SK-N-SH (cell line): ENCODE results near the gene NIT2. TPM values are rescaled to one million over a fixed set of nuclear protein-coding genes. Genes with fewer than 3 reads are reported as not detected.

Source experiments
- CTCF ChIA-PET: fragments of 300-600, 350-600 bp; formaldehyde crosslinking; extraction: SDS; loops from one replicate; lab custom pipeline; 2021; lab: Yijun Ruan, JAX
- POLR2A ChIA-PET: fragments of 350-600 bp; sonication (Branson Sonifier 250); formaldehyde crosslinking; extraction: SDS; loops from one replicate; lab custom pipeline; 2020; ENCODE audit warnings: antibody characterized with exemption, inconsistent platforms; lab: Yijun Ruan, JAX
- DNase-seq: peaks from one replicate; pipeline ENCODE4 v3.0.0; 2012
- H2AFZ ChIP-seq: fragments of 200-600 bp; sonication (generic); 2 replicates; pipeline ENCODE4 v1.8.1; 2016; ENCODE audit warnings: antibody characterized with exemption, mild to moderate bottlenecking, low read depth
- H3F3A ChIP-seq: fragments of 200-600 bp; sonication (generic); replicated peaks from 2 replicates; pipeline ENCODE3; 2016; ENCODE audit warnings: antibody characterized with exemption, mild to moderate bottlenecking; ENCODE audit not compliant: insufficient read depth
- H3K27ac ChIP-seq, 2 experiments: fragments of 200-500 bp in 1 of 2; fragments of 200-600 bp in 1 of 2; sonication (Bioruptor generic) in 1 of 2; sonication (generic), shearing (Covaris generic) in 1 of 2; 2 replicates each; pipeline versions ENCODE4 v1.5.1 to v1.6.1; 2014 to 2016; ENCODE audit warnings: low read depth in 2 of 2, inconsistent platforms in 1 of 2, low read length in 1 of 2, mild to moderate bottlenecking in 1 of 2, mixed read lengths in 1 of 2
- H3K27me3 ChIP-seq: fragments of 200-600 bp; sonication (generic), shearing (Covaris generic); 2 replicates; pipeline ENCODE4 v1.6.1; 2016; ENCODE audit warnings: mixed run types; ENCODE audit not compliant: insufficient read depth
- H3K36me3 ChIP-seq, 2 experiments: fragments of 200-500 bp in 1 of 2; fragments of 200-600 bp in 1 of 2; sonication (Bioruptor generic) in 1 of 2; sonication (generic) in 1 of 2; replicated peaks in 1 of 2; 2 replicates each; pipeline versions ENCODE3 to v1.5.1; 2014 to 2016; ENCODE audit warnings: low read length in 1 of 2, mild to moderate bottlenecking in 1 of 2; ENCODE audit not compliant: insufficient read depth in 2 of 2, control insufficient read depth in 1 of 2
- H3K4me1 ChIP-seq, 2 experiments: fragments of 200-500 bp in 1 of 2; fragments of 200-600 bp in 1 of 2; sonication (Bioruptor generic) in 1 of 2; sonication (generic), shearing (Covaris generic) in 1 of 2; 2 replicates each; pipeline versions ENCODE4 v1.5.1 to v1.6.1; 2014 to 2016; ENCODE audit warnings: low read depth in 1 of 2, low read length in 1 of 2, mixed run types in 1 of 2; ENCODE audit not compliant: insufficient read depth in 2 of 2, control insufficient read depth in 1 of 2
- H3K4me2 ChIP-seq: fragments of 200-600 bp; sonication (generic), shearing (Covaris generic); 2 replicates; pipeline ENCODE4 v1.6.1; 2017; ENCODE audit warnings: mixed run types
- H3K4me3 ChIP-seq, 2 experiments: fragments of 200-500 bp in 1 of 2; fragments of 200-600 bp in 1 of 2; sonication (Bioruptor generic) in 1 of 2; sonication (generic), shearing (Covaris generic) in 1 of 2; 2 replicates each; pipeline versions ENCODE4 v1.5.1 to v1.8.1; 2014 to 2016; ENCODE audit warnings: low read depth in 2 of 2, inconsistent platforms in 1 of 2, low read length in 1 of 2, mild to moderate bottlenecking in 1 of 2, mixed read lengths in 1 of 2, moderate library complexity in 1 of 2
- H3K79me2 ChIP-seq: fragments of 200-600 bp; sonication (generic); 2 replicates; pipeline ENCODE4 v1.8.1; 2017; ENCODE audit warnings: mild to moderate bottlenecking; ENCODE audit not compliant: insufficient read depth
- H3K9ac ChIP-seq: fragments of 200-600 bp; sonication (generic); 2 replicates; pipeline ENCODE4 v1.6.1; 2017; ENCODE audit warnings: mixed run types
- H3K9me2 ChIP-seq: fragments of 200-600 bp; sonication (generic); 2 replicates; pipeline ENCODE4 v1.6.1; 2017; ENCODE audit warnings: mixed run types
- H3K9me3 ChIP-seq: fragments of 200-600 bp; sonication (generic); 2 replicates; pipeline ENCODE4 v1.6.1; 2017; ENCODE audit warnings: mixed run types, mild to moderate bottlenecking, moderate library complexity
- H4K20me1 ChIP-seq: fragments of 200-600 bp; sonication (generic); 2 replicates; pipeline ENCODE4 v1.6.1; 2017; ENCODE audit warnings: mild to moderate bottlenecking, mixed run types; ENCODE audit not compliant: insufficient read depth
- CHD2 ChIP-seq: fragments of 150-350 bp; IDR thresholded peaks from 2 replicates; pipeline ENCODE4 v1.6.1; 2018; ENCODE audit warnings: low read length; ENCODE audit not compliant: partially characterized antibody
- ELF1 ChIP-seq: IDR thresholded peaks from 2 replicates; pipeline ENCODE4 v1.4.0; 2012
- EP300 ChIP-seq, 2 experiments: IDR thresholded peaks; 2 replicates each; pipeline versions ENCODE4 v1.4.0 to v1.6.1; 2012; ENCODE audit warnings: borderline replicate concordance in 1 of 2, low read depth in 1 of 2, low read length in 1 of 2
- EZH2phosphoT487 ChIP-seq: fragments of 200-600 bp; sonication (generic); IDR thresholded peaks from 2 replicates; pipeline ENCODE4 v1.6.1; 2017; ENCODE audit warnings: low read depth, mixed run types, mild to moderate bottlenecking, antibody characterized with exemption, moderate library complexity, borderline replicate concordance
- FOSL2 ChIP-seq: IDR thresholded peaks from 2 replicates; pipeline ENCODE4 v1.4.0; 2012; ENCODE audit warnings: low read depth, mild to moderate bottlenecking, moderate library complexity, borderline replicate concordance
- GABPA ChIP-seq: IDR thresholded peaks from 2 replicates; pipeline ENCODE4 v1.4.0; 2012; ENCODE audit warnings: low read depth, mild to moderate bottlenecking
- GATA2 ChIP-seq: sonication (generic); formaldehyde crosslinking; IDR thresholded peaks from 2 replicates; pipeline ENCODE4 v1.5.0; 2020; ENCODE audit warnings: mild to moderate bottlenecking, missing genetic modification reagents
- MEF2A ChIP-seq: IDR thresholded peaks from 2 replicates; pipeline ENCODE4 v1.4.0; 2012; ENCODE audit warnings: low read depth, borderline replicate concordance
- NRF1 ChIP-seq: IDR thresholded peaks from 2 replicates; pipeline ENCODE4 v1.6.1; 2012; ENCODE audit warnings: low read depth, mild to moderate bottlenecking, low read length
- POLR2AphosphoS5 ChIP-seq: IDR thresholded peaks from 2 replicates; pipeline ENCODE4 v1.6.1; 2012; ENCODE audit warnings: low read depth, low read length
- RAD21 ChIP-seq: IDR thresholded peaks from 2 replicates; pipeline ENCODE4 v1.6.1; 2012; ENCODE audit warnings: mild to moderate bottlenecking, low read length
- RCOR1 ChIP-seq: fragments of 150-350 bp; IDR thresholded peaks from 2 replicates; pipeline ENCODE4 v1.6.1; 2017; ENCODE audit warnings: antibody characterized with exemption, low read length
- SIN3A ChIP-seq: IDR thresholded peaks from 2 replicates; pipeline ENCODE4 v1.6.1; 2012; ENCODE audit warnings: low read depth, mild to moderate bottlenecking, low read length, moderate library complexity, borderline replicate concordance
- TAF1 ChIP-seq: IDR thresholded peaks from 2 replicates; pipeline ENCODE4 v1.6.1; 2012; ENCODE audit warnings: low read depth, mild to moderate bottlenecking, low read length, moderate library complexity, borderline replicate concordance
- TCF12 ChIP-seq: IDR thresholded peaks from 2 replicates; pipeline ENCODE4 v1.4.0; 2012
- YY1 ChIP-seq: IDR thresholded peaks from 2 replicates; pipeline ENCODE4 v1.4.0; 2012; ENCODE audit warnings: low read depth, mild to moderate bottlenecking
- WGBS: methylation state at CpG from one replicate; pipeline ENCODE4 v1.1.6; 2017; ENCODE audit warnings: low lambda C conversion rate; 5-methylcytosine and 5-hydroxymethylcytosine counted together
- polyA plus RNA-seq, 3 experiments: library from polyadenylated mRNA; depleted of rRNA; stranded (reverse); fragments of >200 nt; gene quantifications; 2 replicates each; pipeline ENCODE4 v1.2.3, GENCODE V29; 2012
- TF ChIP-seq, protein P1 (sequence below): IDR thresholded peaks from 2 replicates; pipeline ENCODE4 v1.4.0; 2012; ENCODE audit warnings: low read depth
- TF ChIP-seq, protein P2 (sequence below): fragments of 200-600 bp; sonication (generic); IDR thresholded peaks from 2 replicates; pipeline ENCODE4 v1.6.1; 2017; ENCODE audit warnings: antibody characterized with exemption, mild to moderate bottlenecking, moderate library complexity
- TF ChIP-seq, protein P3 (sequence below): IDR thresholded peaks from 2 replicates; pipeline ENCODE4; 2012
- TF ChIP-seq, protein P4 (sequence below): fragments of 150-350 bp; IDR thresholded peaks from 2 replicates; pipeline ENCODE4 v1.6.1; 2017; ENCODE audit warnings: antibody characterized with exemption, low read length, low read depth, borderline replicate concordance
- TF ChIP-seq, protein P5 (sequence below): fragments of 150-350 bp; IDR thresholded peaks from 2 replicates; pipeline ENCODE4 v1.6.1; 2016; ENCODE audit warnings: mild to moderate bottlenecking, low read depth, low read length

The NIT2 gene
- polyA plus RNA-seq, 1 of the 3 experiments (the other 2 are of a cell fraction): 28.6 TPM

DNA sequence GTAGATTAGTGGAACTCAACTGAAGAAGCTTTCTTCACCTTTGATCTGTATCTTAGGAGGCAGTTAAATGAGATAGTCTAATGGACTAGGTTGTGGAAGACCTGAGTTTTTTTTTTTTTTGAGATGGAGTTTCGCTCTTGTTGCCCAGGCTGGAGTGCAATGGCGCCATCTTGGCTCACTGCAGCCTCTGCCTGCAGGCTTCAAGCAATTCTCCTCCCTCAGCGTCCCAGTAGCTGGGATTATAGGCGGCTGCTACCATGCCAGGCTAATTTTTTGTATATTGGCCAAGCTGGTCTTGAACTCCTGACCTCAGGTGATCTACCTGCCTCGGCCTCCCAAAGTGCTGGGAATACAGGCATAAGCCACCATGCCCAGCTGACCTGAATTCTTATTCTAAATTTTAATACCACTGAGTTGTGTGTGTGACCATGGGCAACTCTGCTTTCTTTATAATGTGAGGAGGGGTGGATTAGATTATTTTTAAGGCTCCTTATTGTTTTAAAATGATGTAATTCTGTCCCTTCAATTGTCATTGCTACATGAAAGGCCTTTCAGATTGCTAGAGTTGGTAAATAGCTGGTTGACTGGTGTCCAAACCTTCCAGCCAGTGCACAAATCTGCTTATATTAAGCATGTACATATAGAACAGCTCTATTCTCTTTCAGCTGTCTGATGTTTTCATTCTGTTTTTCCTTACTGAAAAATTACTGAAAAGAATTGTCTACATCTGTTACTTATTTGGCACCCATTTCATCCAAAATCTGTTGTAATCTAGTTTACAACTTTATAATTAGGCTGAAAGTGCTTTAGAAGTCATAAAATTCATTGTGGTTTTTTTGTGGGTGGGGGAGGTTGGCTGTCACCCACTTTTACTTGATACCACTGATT lies 69.0 kb downstream of the NIT2 start:
- H3F3A ChIP-seq: peaks cover 3% of the 10 kb centered on the region
- peak overlapping the region; percentile 93 for H2AFZ ChIP-seq
- H3K36me3 ChIP-seq: peaks cover 0 to 20% of the 10 kb centered on the region in 2 experiments
- CTCF ChIA-PET: interaction anchor here (0.6 to 2.5 kb wide), 3 partner anchors 12 to 554 kb away, joined by 3 to 10 read pairs (median 8); no protein-coding TSS in a partner anchor
- peaks cover 0 to 13% of the 10 kb centered on the region in 2 experiments; a peak in 3 of 4 replicates for H3K4me1 ChIP-seq
- POLR2A ChIA-PET: no interaction called here
- H3K9me3 ChIP-seq: peaks cover 6% of the 10 kb centered on the region
- peak overlapping the region; percentile 87 to 97 for H3K4me3 ChIP-seq
- 35% methylated on average over 5 of the region's 5 CpGs for WGBS
- peak overlapping the region; percentile 89 for H3K4me2 ChIP-seq
- no peak for DNase-seq
- no peaks in the 10 kb centered on the region for H3K27me3 ChIP-seq
- peaks cover 83% of the 10 kb centered on the region for H3K79me2 ChIP-seq
- H3K9me2 ChIP-seq: no peaks in the 10 kb centered on the region
- H4K20me1 ChIP-seq: peaks cover 7% of the 10 kb centered on the region
- H3K27ac ChIP-seq: peak overlapping the region; percentile 94 to 99; a peak in 3 of 4 replicates
- no peak for TF ChIP-seq ELF1
- TF ChIP-seq, protein P1, sequence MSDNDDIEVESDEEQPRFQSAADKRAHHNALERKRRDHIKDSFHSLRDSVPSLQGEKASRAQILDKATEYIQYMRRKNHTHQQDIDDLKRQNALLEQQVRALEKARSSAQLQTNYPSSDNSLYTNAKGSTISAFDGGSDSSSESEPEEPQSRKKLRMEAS: no peak
- peak; percentile 22; the same call in 1 of the 2 replicates for TF ChIP-seq RAD21
- TF ChIP-seq YY1: peak; percentile 84
- TF ChIP-seq, protein P2, sequence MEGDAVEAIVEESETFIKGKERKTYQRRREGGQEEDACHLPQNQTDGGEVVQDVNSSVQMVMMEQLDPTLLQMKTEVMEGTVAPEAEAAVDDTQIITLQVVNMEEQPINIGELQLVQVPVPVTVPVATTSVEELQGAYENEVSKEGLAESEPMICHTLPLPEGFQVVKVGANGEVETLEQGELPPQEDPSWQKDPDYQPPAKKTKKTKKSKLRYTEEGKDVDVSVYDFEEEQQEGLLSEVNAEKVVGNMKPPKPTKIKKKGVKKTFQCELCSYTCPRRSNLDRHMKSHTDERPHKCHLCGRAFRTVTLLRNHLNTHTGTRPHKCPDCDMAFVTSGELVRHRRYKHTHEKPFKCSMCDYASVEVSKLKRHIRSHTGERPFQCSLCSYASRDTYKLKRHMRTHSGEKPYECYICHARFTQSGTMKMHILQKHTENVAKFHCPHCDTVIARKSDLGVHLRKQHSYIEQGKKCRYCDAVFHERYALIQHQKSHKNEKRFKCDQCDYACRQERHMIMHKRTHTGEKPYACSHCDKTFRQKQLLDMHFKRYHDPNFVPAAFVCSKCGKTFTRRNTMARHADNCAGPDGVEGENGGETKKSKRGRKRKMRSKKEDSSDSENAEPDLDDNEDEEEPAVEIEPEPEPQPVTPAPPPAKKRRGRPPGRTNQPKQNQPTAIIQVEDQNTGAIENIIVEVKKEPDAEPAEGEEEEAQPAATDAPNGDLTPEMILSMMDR: peak; percentile 33
- TF ChIP-seq GATA2 (CRISPR knock-in tag): peak; percentile 23; the same call in 1 of the 2 replicates
- TF ChIP-seq, all 33 proteins: peak for 4
- H3K9ac ChIP-seq: peak overlapping the region; percentile 83

DNA sequence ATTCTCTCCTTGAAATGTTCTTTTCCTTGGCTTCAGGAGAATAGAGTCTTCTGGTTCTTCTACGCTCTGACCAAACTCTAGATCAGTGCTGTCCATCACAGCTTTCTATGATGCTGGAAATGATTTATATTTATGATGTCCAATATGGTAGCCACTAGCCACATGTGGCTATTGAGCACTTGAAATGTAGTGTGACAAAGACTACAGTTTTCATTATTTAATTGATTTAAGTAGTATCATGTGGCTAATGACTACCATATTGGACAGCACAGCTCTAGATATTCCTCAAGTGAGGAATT lies 69.6 kb downstream of the NIT2 start:
- Histone ChIP-seq H4K20me1 (peaks cover under 1% of the 10 kb centered on the region; the same call in 1 of the 2 replicates), H3K79me2 (peaks cover 79% of the 10 kb centered on the region), H3K9ac (no peak overlapping the region), H2AFZ (no peak overlapping the region; the same call in 1 of the 2 replicates), H3K9me3 (peaks cover 6% of the 10 kb centered on the region), H3K27me3 (no peaks in the 10 kb centered on the region), H3K4me2 (peak overlapping the region; percentile 89; the same call in 1 of the 2 replicates), H3K36me3 (peaks cover 0 to 24% of the 10 kb centered on the region in 2 experiments), H3K9me2 (no peaks in the 10 kb centered on the region), H3F3A (peaks cover 3% of the 10 kb centered on the region), H3K4me1 (peaks cover 0 to 10% of the 10 kb centered on the region in 2 experiments; a peak in 2 of 4 replicates), H3K27ac (peak overlapping the region in 1 of 2 experiments; percentile 8; a peak in 1 of 4 replicates), H3K4me3 (no peak overlapping the region)
- CTCF ChIA-PET: interaction anchor here (2.1 to 2.5 kb wide), 2 partner anchors 11 to 59 kb away, joined by 8 to 10 read pairs; no protein-coding TSS in a partner anchor
- no peak for DNase-seq
- POLR2A ChIA-PET: no interaction called here
- WGBS: 90% methylated on average over 1 of the region's 1 CpG
- TF ChIP-seq RAD21: no peak
- TF ChIP-seq POLR2AphosphoS5: no peak
- no peak for TF ChIP-seq RCOR1
- no peak for TF ChIP-seq NRF1
- TF ChIP-seq CHD2: no peak
- TF ChIP-seq FOSL2: no peak
- no peak for TF ChIP-seq TAF1
- no peak for TF ChIP-seq GABPA
- no peak for TF ChIP-seq TCF12
- no peak for TF ChIP-seq MEF2A
- TF ChIP-seq EP300 (IDR thresholded peaks at IDR 0.05; ENCODE audit: borderline replicate concordance in 1 of 2, low read depth in 1 of 2, low read length in 1 of 2): no peak
- no peak for TF ChIP-seq GATA2 (CRISPR knock-in tag)
- TF ChIP-seq, protein P1: no peak
- TF ChIP-seq SIN3A: no peak
- TF ChIP-seq, protein P3, sequence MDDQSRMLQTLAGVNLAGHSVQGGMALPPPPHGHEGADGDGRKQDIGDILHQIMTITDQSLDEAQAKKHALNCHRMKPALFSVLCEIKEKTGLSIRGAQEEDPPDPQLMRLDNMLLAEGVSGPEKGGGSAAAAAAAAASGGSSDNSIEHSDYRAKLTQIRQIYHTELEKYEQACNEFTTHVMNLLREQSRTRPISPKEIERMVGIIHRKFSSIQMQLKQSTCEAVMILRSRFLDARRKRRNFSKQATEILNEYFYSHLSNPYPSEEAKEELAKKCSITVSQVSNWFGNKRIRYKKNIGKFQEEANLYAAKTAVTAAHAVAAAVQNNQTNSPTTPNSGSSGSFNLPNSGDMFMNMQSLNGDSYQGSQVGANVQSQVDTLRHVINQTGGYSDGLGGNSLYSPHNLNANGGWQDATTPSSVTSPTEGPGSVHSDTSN: no peak
- TF ChIP-seq, protein P4, sequence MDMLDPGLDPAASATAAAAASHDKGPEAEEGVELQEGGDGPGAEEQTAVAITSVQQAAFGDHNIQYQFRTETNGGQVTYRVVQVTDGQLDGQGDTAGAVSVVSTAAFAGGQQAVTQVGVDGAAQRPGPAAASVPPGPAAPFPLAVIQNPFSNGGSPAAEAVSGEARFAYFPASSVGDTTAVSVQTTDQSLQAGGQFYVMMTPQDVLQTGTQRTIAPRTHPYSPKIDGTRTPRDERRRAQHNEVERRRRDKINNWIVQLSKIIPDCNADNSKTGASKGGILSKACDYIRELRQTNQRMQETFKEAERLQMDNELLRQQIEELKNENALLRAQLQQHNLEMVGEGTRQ: no peak
- no peak for TF ChIP-seq EZH2phosphoT487
- TF ChIP-seq, protein P5, sequence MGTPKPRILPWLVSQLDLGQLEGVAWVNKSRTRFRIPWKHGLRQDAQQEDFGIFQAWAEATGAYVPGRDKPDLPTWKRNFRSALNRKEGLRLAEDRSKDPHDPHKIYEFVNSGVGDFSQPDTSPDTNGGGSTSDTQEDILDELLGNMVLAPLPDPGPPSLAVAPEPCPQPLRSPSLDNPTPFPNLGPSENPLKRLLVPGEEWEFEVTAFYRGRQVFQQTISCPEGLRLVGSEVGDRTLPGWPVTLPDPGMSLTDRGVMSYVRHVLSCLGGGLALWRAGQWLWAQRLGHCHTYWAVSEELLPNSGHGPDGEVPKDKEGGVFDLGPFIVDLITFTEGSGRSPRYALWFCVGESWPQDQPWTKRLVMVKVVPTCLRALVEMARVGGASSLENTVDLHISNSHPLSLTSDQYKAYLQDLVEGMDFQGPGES: no peak
